GM23338 (cell line): ENCODE measurements around the gene ST3GAL2. TPM values are rescaled to one million over a fixed set of nuclear protein-coding genes. Genes with fewer than 3 reads are reported as not detected.

Source experiments
- ATAC-seq: fragments of 200-7000 bp; cut with Tn5 transposase; 3 replicates; pipeline ENCODE4 v1.9.1; 2020
- DNase-seq: peaks from one replicate; pipeline ENCODE4 v3.0.0-alpha.2; 2015; ENCODE audit warnings: low spot score
- H2AFZ ChIP-seq: fragments of 200-600 bp; sonication (generic); 2 replicates; pipeline ENCODE4 v1.8.0; 2016; ENCODE audit warnings: antibody characterized with exemption, mild to moderate bottlenecking, moderate library complexity
- H3F3A ChIP-seq: fragments of 200-600 bp; sonication (generic); replicated peaks from 2 replicates; pipeline ENCODE4 v1.8.0; 2017; ENCODE audit warnings: antibody characterized with exemption, mixed run types, low read depth
- H3K27ac ChIP-seq: fragments of 200-600 bp; sonication (generic); 2 replicates; pipeline ENCODE4 v1.6.1; 2016; ENCODE audit warnings: low read depth
- H3K27me3 ChIP-seq: fragments of 200-600 bp; sonication (generic); 2 replicates; pipeline ENCODE4 v1.8.0; 2016; ENCODE audit warnings: mild to moderate bottlenecking, mixed run types, moderate library complexity; ENCODE audit not compliant: insufficient read depth
- H3K36me3 ChIP-seq: fragments of 200-600 bp; sonication (generic); 2 replicates; pipeline ENCODE4 v1.8.0; 2016; ENCODE audit warnings: mild to moderate bottlenecking; ENCODE audit not compliant: insufficient read depth
- H3K4me1 ChIP-seq: fragments of 200-600 bp; sonication (generic); 2 replicates; pipeline ENCODE4 v1.8.0; 2016; ENCODE audit warnings: mild to moderate bottlenecking, moderate library complexity; ENCODE audit not compliant: insufficient read depth
- H3K4me2 ChIP-seq: fragments of 200-600 bp; sonication (generic); 2 replicates; pipeline ENCODE4 v1.7.1; 2017; ENCODE audit warnings: mixed run types
- H3K4me3 ChIP-seq: fragments of 200-600 bp; sonication (generic); 2 replicates; pipeline ENCODE4 v1.6.1; 2016; ENCODE audit warnings: mixed run types
- H3K79me2 ChIP-seq: fragments of 200-600 bp; sonication (generic); replicated peaks from 2 replicates; pipeline ENCODE4 v1.8.0; 2017; ENCODE audit warnings: mild to moderate bottlenecking; ENCODE audit not compliant: insufficient read depth
- H3K9me2 ChIP-seq: fragments of 200-600 bp; sonication (generic); 2 replicates; pipeline ENCODE4 v1.8.0; 2017; ENCODE audit not compliant: insufficient read depth
- H4K20me1 ChIP-seq: fragments of 200-600 bp; sonication (generic); replicated peaks from 2 replicates; pipeline ENCODE4 v1.8.0; 2017; ENCODE audit warnings: mild to moderate bottlenecking; ENCODE audit not compliant: insufficient read depth
- H3K27ac Mint-ChIP-seq: 2 replicates; pipeline ENCODE4 v1.8.0; 2020; ENCODE audit warnings: inconsistent platforms, mild to moderate bottlenecking, moderate library complexity, mixed read lengths
- H3K27me3 Mint-ChIP-seq: 3 replicates; pipeline ENCODE4 v1.8.0; 2022; ENCODE audit warnings: low read depth, mild to moderate bottlenecking, moderate library complexity, mixed read lengths, inconsistent platforms; ENCODE audit not compliant: insufficient read depth, poor library complexity
- H3K36me3 Mint-ChIP-seq: 3 replicates; pipeline ENCODE4 v1.8.0; 2021; ENCODE audit warnings: low read depth, mild to moderate bottlenecking, inconsistent platforms, moderate library complexity, mixed read lengths
- H3K4me1 Mint-ChIP-seq: 3 replicates; pipeline ENCODE4 v1.8.0; 2020; ENCODE audit warnings: mild to moderate bottlenecking, inconsistent platforms, mixed read lengths
- H3K4me3 Mint-ChIP-seq: 3 replicates; pipeline ENCODE4 v1.8.0; 2021; ENCODE audit warnings: moderate library complexity, mild to moderate bottlenecking, inconsistent platforms, mixed read lengths
- H3K9me3 Mint-ChIP-seq: 3 replicates; pipeline ENCODE4 v1.8.0; 2020; ENCODE audit warnings: moderate library complexity, mild to moderate bottlenecking, inconsistent platforms, mixed read lengths
- CREB1 ChIP-seq: fragments of 250-450 bp; sonication (Bioruptor Pico); IDR thresholded peaks from 2 replicates; pipeline ENCODE4 v1.5.0; 2020; ENCODE audit warnings: low read depth, mild to moderate bottlenecking, moderate library complexity
- EZH2 ChIP-seq: fragments of 200-600 bp; sonication (generic); IDR thresholded peaks from one replicate; pipeline ENCODE4 v1.8.0; 2017; ENCODE audit warnings: antibody characterized with exemption, mild to moderate bottlenecking, low read depth; ENCODE audit not compliant: unreplicated experiment
- EZH2phosphoT487 ChIP-seq: fragments of 200-600 bp; sonication (generic); IDR thresholded peaks from one replicate; pipeline ENCODE4 v1.8.1; 2018; ENCODE audit warnings: antibody characterized with exemption; ENCODE audit not compliant: unreplicated experiment
- JUNB ChIP-seq: IDR thresholded peaks from one replicate; pipeline ENCODE4 v1.6.1; 2016; ENCODE audit warnings: antibody characterized with exemption; ENCODE audit not compliant: unreplicated experiment
- NANOG ChIP-seq: IDR thresholded peaks from 2 replicates; pipeline ENCODE4 v1.6.1; 2016; ENCODE audit warnings: antibody characterized with exemption, borderline replicate concordance
- POLR2AphosphoS5 ChIP-seq: IDR thresholded peaks from 2 replicates; pipeline ENCODE4 v1.6.1; 2016; ENCODE audit warnings: antibody characterized with exemption, low read depth
- STAT1 ChIP-seq: IDR thresholded peaks from one replicate; pipeline ENCODE4 v1.6.1; 2016; ENCODE audit warnings: antibody characterized with exemption; ENCODE audit not compliant: unreplicated experiment
- ZNF114 ChIP-seq: fragments of 250-450 bp; sonication (Bioruptor Pico); IDR thresholded peaks from 2 replicates; pipeline ENCODE4 v1.5.0; 2020; ENCODE audit warnings: mild to moderate bottlenecking, moderate library complexity
- polyA plus RNA-seq: library from polyadenylated mRNA; unstranded; fragments of >200 nt; fragmentation: Nextera tagmentation; extraction: Ambion mirVana; gene quantifications from 2 replicates; pipeline ENCODE4 v1.2.1, GENCODE V29; 2016
- total RNA-seq: library from RNA; depleted of rRNA; stranded (reverse); fragments of >200 nt; shearing (Covaris generic); gene quantifications from 2 replicates; pipeline ENCODE4 v1.2.3, GENCODE V29; 2014
- TF ChIP-seq, protein P1 (sequence below), 2 experiments: fragments of 200-600 bp in 1 of 2; sonication (generic) in 1 of 2; conservative IDR thresholded peaks; 2 replicates each; pipeline versions ENCODE4 v1.5.1 to v1.6.1; 2016 to 2017; ENCODE audit warnings: antibody characterized with exemption in 2 of 2, low read depth in 2 of 2, mild to moderate bottlenecking in 2 of 2, moderate library complexity in 1 of 2
- TF ChIP-seq, protein P2 (sequence below): fragments of 250-450 bp; sonication (Bioruptor Pico); IDR thresholded peaks from 2 replicates; pipeline ENCODE4 v1.5.0; 2020; ENCODE audit warnings: mild to moderate bottlenecking, moderate library complexity
- TF ChIP-seq, protein P3 (sequence below): IDR thresholded peaks from 2 replicates; pipeline ENCODE4 v1.6.1; 2016; ENCODE audit warnings: antibody characterized with exemption

The ST3GAL2 gene
- total and polyA plus RNA-seq, 2 experiments from 2014 or later, result 12.3 to 39.8 TPM

DNA sequence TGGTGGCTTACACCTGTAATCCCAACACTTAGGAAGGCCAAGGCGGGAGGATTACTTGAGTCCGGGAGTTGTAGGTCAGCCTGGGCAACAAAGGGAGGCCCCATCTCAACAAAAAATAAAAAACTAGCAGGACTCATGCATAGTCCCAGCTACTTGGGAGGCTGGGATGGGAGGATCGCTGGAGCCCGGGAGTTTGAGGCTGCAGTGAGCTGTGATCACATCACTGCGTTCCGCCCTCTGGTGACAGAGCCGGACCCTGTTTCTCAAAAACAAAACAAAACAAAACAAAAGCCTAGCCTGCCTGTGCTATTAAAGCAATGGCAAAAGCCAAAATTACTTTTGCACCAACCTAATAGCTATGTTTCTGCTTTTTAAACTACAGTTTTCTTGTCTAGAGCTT lies 17.0 kb upstream of the ST3GAL2 start:
- Mint-ChIP-seq H3K36me3 (no peaks in the 10 kb centered on the region), H3K4me1 (peaks cover 8% of the 10 kb centered on the region; the same call in 2 of the 3 replicates), H3K27ac (no peak overlapping the region), H3K27me3 (peaks cover 3% of the 10 kb centered on the region), H3K4me3 (peak overlapping the region; percentile 87), H3K9me3 (no peaks in the 10 kb centered on the region)
- Histone ChIP-seq H3K4me3 (no peak overlapping the region), H3K27me3 (no peaks in the 10 kb centered on the region), H4K20me1 (no peaks in the 10 kb centered on the region), H3F3A (peaks cover 12% of the 10 kb centered on the region; the same call in 1 of the 2 replicates), H3K9me2 (no peaks in the 10 kb centered on the region), H3K4me2 (no peak overlapping the region), H3K36me3 (no peaks in the 10 kb centered on the region), H3K4me1 (peaks cover 7% of the 10 kb centered on the region; the same call in 1 of the 2 replicates), H3K79me2 (no peaks in the 10 kb centered on the region; the same call in 1 of the 2 replicates), H3K27ac (0 out of 2 replicates have a peak overlapping the region, but pooled peaks have one; percentile 96), H2AFZ (no peak overlapping the region)
- TF ChIP-seq, protein P1, sequence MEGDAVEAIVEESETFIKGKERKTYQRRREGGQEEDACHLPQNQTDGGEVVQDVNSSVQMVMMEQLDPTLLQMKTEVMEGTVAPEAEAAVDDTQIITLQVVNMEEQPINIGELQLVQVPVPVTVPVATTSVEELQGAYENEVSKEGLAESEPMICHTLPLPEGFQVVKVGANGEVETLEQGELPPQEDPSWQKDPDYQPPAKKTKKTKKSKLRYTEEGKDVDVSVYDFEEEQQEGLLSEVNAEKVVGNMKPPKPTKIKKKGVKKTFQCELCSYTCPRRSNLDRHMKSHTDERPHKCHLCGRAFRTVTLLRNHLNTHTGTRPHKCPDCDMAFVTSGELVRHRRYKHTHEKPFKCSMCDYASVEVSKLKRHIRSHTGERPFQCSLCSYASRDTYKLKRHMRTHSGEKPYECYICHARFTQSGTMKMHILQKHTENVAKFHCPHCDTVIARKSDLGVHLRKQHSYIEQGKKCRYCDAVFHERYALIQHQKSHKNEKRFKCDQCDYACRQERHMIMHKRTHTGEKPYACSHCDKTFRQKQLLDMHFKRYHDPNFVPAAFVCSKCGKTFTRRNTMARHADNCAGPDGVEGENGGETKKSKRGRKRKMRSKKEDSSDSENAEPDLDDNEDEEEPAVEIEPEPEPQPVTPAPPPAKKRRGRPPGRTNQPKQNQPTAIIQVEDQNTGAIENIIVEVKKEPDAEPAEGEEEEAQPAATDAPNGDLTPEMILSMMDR (conservative IDR thresholded peaks at IDR 0.05; ENCODE audit: low read depth in 2 of 2), result peak in 1 of 2 experiments; percentile 28; a peak in 1 of 4 replicates
- no peak for TF ChIP-seq POLR2AphosphoS5
- DNase-seq (no peak), ATAC-seq (no peak)

DNA sequence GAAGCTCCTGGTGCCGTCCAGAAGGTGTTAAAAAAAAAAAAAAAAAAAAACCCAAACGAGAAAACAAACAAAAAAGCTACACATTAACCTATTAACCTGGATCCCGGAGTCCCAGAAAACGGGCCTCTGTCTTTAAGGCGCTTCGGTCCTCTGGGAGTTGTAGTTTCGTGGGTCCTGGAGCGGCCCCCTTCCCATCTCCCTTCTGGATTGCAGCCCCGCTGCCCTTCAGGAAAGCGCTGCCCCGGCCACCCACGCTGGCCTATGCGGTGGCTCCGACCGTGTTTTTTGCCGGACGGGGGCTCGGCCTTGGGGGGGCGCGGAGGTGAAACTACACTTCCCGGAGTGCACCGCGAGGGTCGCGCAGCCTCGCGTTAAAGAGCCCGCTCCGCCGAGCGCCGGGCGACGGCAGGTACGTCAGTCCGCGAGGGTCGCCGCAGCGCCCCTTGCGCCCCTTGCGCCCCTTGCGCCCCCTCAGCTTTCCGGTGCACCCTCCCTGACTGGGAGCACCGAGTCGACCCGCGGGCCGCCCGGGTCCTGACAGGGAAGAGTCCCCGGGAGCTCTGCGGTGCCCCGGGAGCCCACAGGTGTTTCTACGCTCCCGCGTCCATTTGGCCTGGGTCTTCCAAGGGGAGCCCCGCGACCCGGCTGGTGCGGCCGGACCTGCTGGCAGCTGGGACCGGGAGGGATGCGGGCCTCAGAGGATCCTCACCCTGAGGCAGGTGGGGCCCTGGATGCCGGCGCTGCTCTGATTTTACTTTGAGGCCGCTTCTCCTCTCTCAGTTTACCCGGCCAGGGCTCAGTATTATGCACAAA lies 15.5 kb upstream of the ST3GAL2 start, which contains the start of gene FCSK:
Gene FCSK, plus strand, starts transcription at position 374 of the 813 bp plus-strand sequence. CDS start 8,596 bp downstream, outside the sequence.
- Mint-ChIP-seq H3K36me3 (no peaks in the 10 kb centered on the region), H3K27me3 (peaks cover 3% of the 10 kb centered on the region), H3K4me1 (peaks cover 3% of the 10 kb centered on the region), H3K4me3 (peak within 1 kb of the TSS; percentile 87), H3K9me3 (no peaks in the 10 kb centered on the region; the same call in 2 of the 3 replicates), H3K27ac (peak within 1 kb of the TSS; percentile 98)
- no peaks in the 10 kb centered on the region; the same call in 1 of the 2 replicates for H3K79me2 ChIP-seq
- H3K9me2 ChIP-seq, result no peaks in the 10 kb centered on the region
- no peaks in the 10 kb centered on the region for H3K27me3 ChIP-seq
- peak within 1 kb of the TSS; percentile 96 for H3K27ac ChIP-seq
- peak; percentile 95 for ATAC-seq
- peak within 1 kb of the TSS; percentile 93 for H2AFZ ChIP-seq
- H3K36me3 ChIP-seq, result no peaks in the 10 kb centered on the region; the same call in 1 of the 2 replicates
- H3F3A ChIP-seq, result peaks cover 12% of the 10 kb centered on the region; the same call in 1 of the 2 replicates
- H3K4me3 ChIP-seq, result peak within 1 kb of the TSS; percentile 48
- no peaks in the 10 kb centered on the region for H4K20me1 ChIP-seq
- H3K4me1 ChIP-seq, result peaks cover 7% of the 10 kb centered on the region; the same call in 1 of the 2 replicates
- peak within 1 kb of the TSS; percentile 97 for H3K4me2 ChIP-seq
- peak; percentile 93 for DNase-seq
- no peak for TF ChIP-seq NANOG
- TF ChIP-seq, protein P2, sequence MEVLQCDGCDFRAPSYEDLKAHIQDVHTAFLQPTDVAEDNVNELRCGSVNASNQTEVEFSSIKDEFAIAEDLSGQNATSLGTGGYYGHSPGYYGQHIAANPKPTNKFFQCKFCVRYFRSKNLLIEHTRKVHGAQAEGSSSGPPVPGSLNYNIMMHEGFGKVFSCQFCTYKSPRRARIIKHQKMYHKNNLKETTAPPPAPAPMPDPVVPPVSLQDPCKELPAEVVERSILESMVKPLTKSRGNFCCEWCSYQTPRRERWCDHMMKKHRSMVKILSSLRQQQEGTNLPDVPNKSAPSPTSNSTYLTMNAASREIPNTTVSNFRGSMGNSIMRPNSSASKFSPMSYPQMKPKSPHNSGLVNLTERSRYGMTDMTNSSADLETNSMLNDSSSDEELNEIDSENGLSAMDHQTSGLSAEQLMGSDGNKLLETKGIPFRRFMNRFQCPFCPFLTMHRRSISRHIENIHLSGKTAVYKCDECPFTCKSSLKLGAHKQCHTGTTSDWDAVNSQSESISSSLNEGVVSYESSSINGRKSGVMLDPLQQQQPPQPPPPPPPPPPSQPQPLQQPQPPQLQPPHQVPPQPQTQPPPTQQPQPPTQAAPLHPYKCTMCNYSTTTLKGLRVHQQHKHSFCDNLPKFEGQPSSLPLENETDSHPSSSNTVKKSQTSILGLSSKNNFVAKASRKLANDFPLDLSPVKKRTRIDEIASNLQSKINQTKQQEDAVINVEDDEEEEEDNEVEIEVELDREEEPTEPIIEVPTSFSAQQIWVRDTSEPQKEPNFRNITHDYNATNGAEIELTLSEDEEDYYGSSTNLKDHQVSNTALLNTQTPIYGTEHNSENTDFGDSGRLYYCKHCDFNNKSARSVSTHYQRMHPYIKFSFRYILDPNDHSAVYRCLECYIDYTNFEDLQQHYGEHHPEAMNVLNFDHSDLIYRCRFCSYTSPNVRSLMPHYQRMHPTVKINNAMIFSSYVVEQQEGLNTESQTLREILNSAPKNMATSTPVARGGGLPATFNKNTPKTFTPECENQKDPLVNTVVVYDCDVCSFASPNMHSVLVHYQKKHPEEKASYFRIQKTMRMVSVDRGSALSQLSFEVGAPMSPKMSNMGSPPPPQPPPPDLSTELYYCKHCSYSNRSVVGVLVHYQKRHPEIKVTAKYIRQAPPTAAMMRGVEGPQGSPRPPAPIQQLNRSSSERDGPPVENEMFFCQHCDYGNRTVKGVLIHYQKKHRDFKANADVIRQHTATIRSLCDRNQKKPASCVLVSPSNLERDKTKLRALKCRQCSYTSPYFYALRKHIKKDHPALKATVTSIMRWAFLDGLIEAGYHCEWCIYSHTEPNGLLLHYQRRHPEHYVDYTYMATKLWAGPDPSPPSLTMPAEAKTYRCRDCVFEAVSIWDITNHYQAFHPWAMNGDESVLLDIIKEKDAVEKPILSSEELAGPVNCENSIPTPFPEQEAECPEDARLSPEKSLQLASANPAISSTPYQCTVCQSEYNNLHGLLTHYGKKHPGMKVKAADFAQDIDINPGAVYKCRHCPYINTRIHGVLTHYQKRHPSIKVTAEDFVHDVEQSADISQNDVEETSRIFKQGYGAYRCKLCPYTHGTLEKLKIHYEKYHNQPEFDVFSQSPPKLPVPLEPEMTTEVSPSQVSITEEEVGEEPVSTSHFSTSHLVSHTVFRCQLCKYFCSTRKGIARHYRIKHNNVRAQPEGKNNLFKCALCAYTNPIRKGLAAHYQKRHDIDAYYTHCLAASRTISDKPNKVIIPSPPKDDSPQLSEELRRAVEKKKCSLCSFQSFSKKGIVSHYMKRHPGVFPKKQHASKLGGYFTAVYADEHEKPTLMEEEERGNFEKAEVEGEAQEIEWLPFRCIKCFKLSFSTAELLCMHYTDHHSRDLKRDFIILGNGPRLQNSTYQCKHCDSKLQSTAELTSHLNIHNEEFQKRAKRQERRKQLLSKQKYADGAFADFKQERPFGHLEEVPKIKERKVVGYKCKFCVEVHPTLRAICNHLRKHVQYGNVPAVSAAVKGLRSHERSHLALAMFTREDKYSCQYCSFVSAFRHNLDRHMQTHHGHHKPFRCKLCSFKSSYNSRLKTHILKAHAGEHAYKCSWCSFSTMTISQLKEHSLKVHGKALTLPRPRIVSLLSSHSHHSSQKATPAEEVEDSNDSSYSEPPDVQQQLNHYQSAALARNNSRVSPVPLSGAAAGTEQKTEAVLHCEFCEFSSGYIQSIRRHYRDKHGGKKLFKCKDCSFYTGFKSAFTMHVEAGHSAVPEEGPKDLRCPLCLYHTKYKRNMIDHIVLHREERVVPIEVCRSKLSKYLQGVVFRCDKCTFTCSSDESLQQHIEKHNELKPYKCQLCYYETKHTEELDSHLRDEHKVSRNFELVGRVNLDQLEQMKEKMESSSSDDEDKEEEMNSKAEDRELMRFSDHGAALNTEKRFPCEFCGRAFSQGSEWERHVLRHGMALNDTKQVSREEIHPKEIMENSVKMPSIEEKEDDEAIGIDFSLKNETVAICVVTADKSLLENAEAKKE (CRISPR knock-in tag), result no peak
- no peak for TF ChIP-seq STAT1
- TF ChIP-seq EZH2phosphoT487, result no peak
- no peak for TF ChIP-seq JUNB
- TF ChIP-seq CREB1 (CRISPR knock-in tag), result peak; percentile 93
- TF ChIP-seq, protein P3, sequence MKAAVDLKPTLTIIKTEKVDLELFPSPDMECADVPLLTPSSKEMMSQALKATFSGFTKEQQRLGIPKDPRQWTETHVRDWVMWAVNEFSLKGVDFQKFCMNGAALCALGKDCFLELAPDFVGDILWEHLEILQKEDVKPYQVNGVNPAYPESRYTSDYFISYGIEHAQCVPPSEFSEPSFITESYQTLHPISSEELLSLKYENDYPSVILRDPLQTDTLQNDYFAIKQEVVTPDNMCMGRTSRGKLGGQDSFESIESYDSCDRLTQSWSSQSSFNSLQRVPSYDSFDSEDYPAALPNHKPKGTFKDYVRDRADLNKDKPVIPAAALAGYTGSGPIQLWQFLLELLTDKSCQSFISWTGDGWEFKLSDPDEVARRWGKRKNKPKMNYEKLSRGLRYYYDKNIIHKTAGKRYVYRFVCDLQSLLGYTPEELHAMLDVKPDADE, result peak; percentile 89
- TF ChIP-seq EZH2, result no peak
- no peak for TF ChIP-seq ZNF114 (CRISPR knock-in tag)
